ENCODE results near the gene PNLIPRP1. TPM values are rescaled to one million over a fixed set of nuclear protein-coding genes. Genes with fewer than 3 reads are reported as not detected.

Gene PNLIPRP1
- polyA plus RNA-seq, 4 donors: 0.22 TPM; not detected in 3

GRCh38 chr10:116629340-116629739 lies 38.6 kb downstream of the PNLIPRP1 start:
- DNase-seq (ENCODE audit: low read depth in 4 of 4, low spot score in 3 of 4): no peak

- no peak for DNase-seq (ENCODE audit: low read depth in 4 of 4, low spot score in 3 of 4)
These were observed 39.3 kb downstream of the PNLIPRP1 start for GRCh38 chr10:116630020-116630419.

GRCh38 chr10:116631871-116632295 lies 41.1 kb downstream of the PNLIPRP1 start:
- no peak for DNase-seq (ENCODE audit: low read depth in 4 of 4, low spot score in 3 of 4)

GRCh38 chr10:116632596-116633215 lies 41.9 kb downstream of the PNLIPRP1 start:
- DNase-seq (ENCODE audit: low read depth in 4 of 4, low spot score in 3 of 4): no peak

GRCh38 chr10:116633216-116633600 lies 42.4 kb downstream of the PNLIPRP1 start:
- no peak for DNase-seq (ENCODE audit: low read depth in 4 of 4, low spot score in 3 of 4)

- no peak for DNase-seq (ENCODE audit: low read depth in 4 of 4, low spot score in 3 of 4)
These were observed 43.6 kb downstream of the PNLIPRP1 start for GRCh38 chr10:116634126-116634975.

GRCh38 chr10:116636385-116636784 lies 45.6 kb downstream of the PNLIPRP1 start:
- DNase-seq (ENCODE audit: low read depth in 4 of 4, low spot score in 3 of 4): no peak

GRCh38 chr10:116636976-116637375 lies 46.2 kb downstream of the PNLIPRP1 start:
- no peak for DNase-seq (ENCODE audit: low read depth in 4 of 4, low spot score in 3 of 4)

- DNase-seq (ENCODE audit: low read depth in 4 of 4, low spot score in 3 of 4): no peak
These were observed 47.1 kb downstream of the PNLIPRP1 start for GRCh38 chr10:116637830-116638229.

GRCh38 chr10:116646502-116646901 lies 55.7 kb downstream of the PNLIPRP1 start:
- DNase-seq (ENCODE audit: low read depth in 4 of 4, low spot score in 3 of 4): no peak

- no peak for DNase-seq (ENCODE audit: low read depth in 4 of 4, low spot score in 3 of 4)
These were observed 58.1 kb downstream of the PNLIPRP1 start for GRCh38 chr10:116648903-116649302.

GRCh38 chr10:116653885-116654284 lies 63.1 kb downstream of the PNLIPRP1 start:
- no peak for DNase-seq (ENCODE audit: low read depth in 4 of 4, low spot score in 3 of 4)

- DNase-seq (ENCODE audit: low read depth in 4 of 4, low spot score in 3 of 4): no peak
These were observed 64.1 kb downstream of the PNLIPRP1 start for GRCh38 chr10:116654816-116655215.

- DNase-seq (ENCODE audit: low read depth in 4 of 4, low spot score in 3 of 4): no peak
These were observed 64.8 kb downstream of the PNLIPRP1 start for GRCh38 chr10:116655568-116655967.

- no peak for DNase-seq (ENCODE audit: low read depth in 4 of 4, low spot score in 3 of 4)
These were observed 65.3 kb downstream of the PNLIPRP1 start for GRCh38 chr10:116656044-116656443.

- DNase-seq (ENCODE audit: low read depth in 4 of 4, low spot score in 3 of 4): no peak
These were observed 67.2 kb downstream of the PNLIPRP1 start for GRCh38 chr10:116657863-116658551.

Other genes starting within 250 kb of the PNLIPRP1 start
- gene PNLIPRP3, start 163.1 kb upstream of the PNLIPRP1 start, polyA plus RNA-seq (ENCODE audit: insufficient read length in 4 of 4): not detected
- not detected for gene PNLIP, start 45.0 kb upstream of the PNLIPRP1 start, polyA plus RNA-seq (ENCODE audit: insufficient read length in 4 of 4)
- under 1 TPM in 1 of 4 donors, not detected in 3; 0.05 TPM for gene PNLIPRP2, start 30.0 kb downstream of the PNLIPRP1 start, polyA plus RNA-seq (ENCODE audit: insufficient read length in 4 of 4)
- gene HSPA12A, start 151.6 kb downstream of the PNLIPRP1 start, polyA plus RNA-seq (ENCODE audit: insufficient read length in 4 of 4): 10 to 100 TPM; 32.8 to 49.4 (median 37.5) TPM

Data from right renal pelvis (tissue), 4 donors.